Sigmoid colon (tissue), 3 donors: ENCODE results near the gene SIGLEC8.

Experiments used
- CTCF ChIP-seq, 4 experiments: fragments of 450-650 bp in 3 of 4; fragments of 200-600 bp in 1 of 4; IDR thresholded peaks; one replicate each; pipeline ENCODE4 v1.5.1; 2016 to 2019; ENCODE audit warnings: antibody characterized with exemption in 4 of 4, mild to moderate bottlenecking in 3 of 4, moderate library complexity in 2 of 4
- POLR2A ChIP-seq, 2 donors: fragments of 450-650 bp; IDR thresholded peaks; one replicate each; pipeline ENCODE4 v1.6.1; 2016; ENCODE audit warnings: antibody characterized with exemption in 2 of 2, mild to moderate bottlenecking in 2 of 2, moderate library complexity in 2 of 2

- TF ChIP-seq POLR2A (IDR thresholded peaks at IDR 0.05) = no peak
- no peak for TF ChIP-seq CTCF (IDR thresholded peaks at IDR 0.05)
Measured at GRCh38 chr19:51448411-51449016, 9.7 kb downstream of the SIGLEC8 start.
